Renal pelvis (tissue), 3 donors: Measurements from ENCODE around the gene YTHDF1. TPM values are rescaled to one million over a fixed set of nuclear protein-coding genes. Genes with fewer than 3 reads are reported as not detected.

Source experiments
- polyA plus RNA-seq, 3 donors: library from polyadenylated mRNA; unstranded; fragments of 120-200 nt; gene quantifications; one replicate each; pipeline ENCODE4 v1.2.1, GENCODE V29; 2013; ENCODE audit not compliant: insufficient read length in 3 of 3

The YTHDF1 gene
- polyA plus RNA-seq, 3 donors, result 42.7 to 44.6 (median 44.4) TPM

Other genes starting within 250 kb of the YTHDF1 start
- under 1 TPM in 1 of 3 donors, not detected in 2; 0.07 TPM for gene BHLHE23, start 209.2 kb downstream of the YTHDF1 start, polyA plus RNA-seq
- 1 to 10 TPM in 1 of 3 donors, under 1 TPM in 2; 0.61 to 1.3 (median 0.75) TPM for gene BIRC7, start 19.8 kb upstream of the YTHDF1 start, polyA plus RNA-seq
- 10 to 100 TPM; 27.2 to 43.8 (median 41.1) TPM for gene NKAIN4, start 38.3 kb upstream of the YTHDF1 start, polyA plus RNA-seq
- 10 to 100 TPM; 72.4 to 83.1 (median 77.7) TPM for gene ARFGAP1, start 56.7 kb upstream of the YTHDF1 start, polyA plus RNA-seq
- 1 to 10 TPM in 2 of 3 donors, under 1 TPM in 1; 0.95 to 1.2 (median 1.1) TPM for gene COL20A1, start 77.1 kb upstream of the YTHDF1 start, polyA plus RNA-seq
- 10 to 100 TPM in 2 of 3 donors, 1 to 10 TPM in 1; 8.6 to 23.6 (median 19.1) TPM for gene CHRNA4, start 145.2 kb upstream of the YTHDF1 start, polyA plus RNA-seq